HT-29 (cell line): ENCODE measurements around the gene MRPS30. TPM values are rescaled to one million over a fixed set of nuclear protein-coding genes. Genes with fewer than 3 reads are reported as not detected.
"Not testable (repeated sequence)": the region's sequence is repeated elsewhere in the genome, so short reads cannot be mapped to it uniquely, and the experiment has no call there.

Experiments used
- DNase-seq: peaks from one replicate; pipeline ENCODE4 v3.0.0-alpha.2; 2015; ENCODE audit warnings: low spot score
- total RNA-seq: library from RNA; depleted of rRNA; stranded (reverse); fragments of >200 nt; shearing (Covaris generic); gene quantifications from 2 replicates; pipeline ENCODE4 v1.2.3, GENCODE V29; 2014; rRNA removed

Gene MRPS30
- total RNA-seq = 161 and 168 TPM in 2 replicates

DNA sequence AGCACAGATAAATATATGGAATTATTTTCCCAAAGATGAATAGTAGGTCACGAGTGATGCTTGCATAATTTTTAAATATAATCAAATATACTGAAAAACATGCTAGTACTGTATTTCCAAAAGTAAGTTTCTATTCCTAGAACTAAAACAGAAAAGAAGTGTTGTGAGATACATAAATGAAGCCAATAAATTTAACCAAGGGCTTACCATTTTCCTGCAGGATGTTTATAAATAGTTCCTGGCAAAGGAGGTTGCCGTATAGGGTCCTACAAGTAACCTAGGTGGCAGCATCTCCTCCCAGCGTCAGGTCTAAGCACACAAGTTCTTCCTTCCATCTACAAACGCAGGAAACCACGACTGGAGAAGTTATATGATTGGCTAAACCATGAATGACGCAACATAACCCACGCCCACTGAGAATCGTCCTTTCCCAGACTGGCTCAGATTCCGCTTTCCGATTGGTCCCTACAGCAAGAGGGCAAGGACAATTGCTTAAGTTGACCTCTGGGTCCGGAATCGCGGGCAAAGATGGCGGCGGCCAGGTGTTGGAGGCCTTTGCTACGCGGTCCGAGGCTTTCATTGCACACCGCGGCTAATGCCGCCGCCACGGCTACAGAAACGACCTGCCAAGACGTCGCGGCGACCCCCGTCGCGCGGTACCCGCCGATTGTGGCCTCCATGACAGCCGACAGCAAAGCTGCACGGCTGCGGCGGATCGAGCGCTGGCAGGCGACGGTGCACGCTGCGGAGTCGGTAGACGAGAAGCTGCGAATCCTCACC is at the start of gene MRPS30:
Gene MRPS30, plus strand, starts transcription at position 513 of the 780 bp plus-strand sequence. Its CDS starts 16 bp downstream, at position 529.
- DNase-seq = peak; percentile 100

DNA sequence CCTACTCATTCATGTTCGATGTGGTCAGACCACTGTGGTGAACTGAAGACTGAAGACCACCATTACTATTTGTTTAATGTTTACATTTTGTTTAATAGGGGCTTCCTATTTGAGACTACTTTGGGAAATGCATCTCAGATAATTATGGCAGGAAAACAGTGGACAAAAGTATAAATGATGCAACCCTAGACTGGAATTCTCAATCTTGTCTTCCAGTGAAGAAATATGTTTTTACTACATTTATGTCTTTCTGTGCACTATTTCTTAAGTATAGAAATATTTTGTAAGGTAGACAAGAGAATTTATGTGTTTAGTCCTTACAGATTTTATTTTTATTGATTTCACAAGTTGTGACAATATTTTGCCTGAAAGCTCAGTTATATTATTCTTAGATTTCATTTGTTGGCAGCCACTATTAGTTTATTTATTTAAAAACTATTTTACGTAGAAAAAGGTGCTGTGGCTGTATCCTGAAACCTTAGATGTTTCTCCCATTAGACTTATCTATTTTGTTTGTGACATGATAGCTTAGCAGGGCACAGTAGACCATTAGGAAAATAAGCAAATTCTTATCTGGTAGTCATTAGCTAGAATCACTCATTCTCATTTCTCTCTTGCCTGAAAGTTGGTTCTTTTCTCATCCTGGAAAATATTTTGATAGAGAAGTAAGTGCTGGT is 39.4 kb upstream of the MRPS30 start:
- no peak for DNase-seq

DNA sequence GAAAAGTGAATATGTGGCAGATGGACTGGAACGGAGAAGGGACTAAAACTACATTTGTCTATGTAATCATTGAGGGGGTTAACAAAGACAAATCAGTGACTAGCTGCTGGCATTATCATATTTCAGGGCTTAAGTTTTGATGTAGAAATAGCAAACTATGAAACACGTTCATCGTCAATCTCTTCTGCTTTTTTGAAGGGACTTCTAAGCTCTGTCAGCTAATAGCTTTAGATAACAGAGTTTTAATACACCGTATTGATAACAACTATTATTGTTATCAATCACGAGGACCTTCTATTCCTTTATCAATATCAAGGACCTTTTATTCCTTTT is 38.9 kb upstream of the MRPS30 start:
- no peak for DNase-seq

DNA sequence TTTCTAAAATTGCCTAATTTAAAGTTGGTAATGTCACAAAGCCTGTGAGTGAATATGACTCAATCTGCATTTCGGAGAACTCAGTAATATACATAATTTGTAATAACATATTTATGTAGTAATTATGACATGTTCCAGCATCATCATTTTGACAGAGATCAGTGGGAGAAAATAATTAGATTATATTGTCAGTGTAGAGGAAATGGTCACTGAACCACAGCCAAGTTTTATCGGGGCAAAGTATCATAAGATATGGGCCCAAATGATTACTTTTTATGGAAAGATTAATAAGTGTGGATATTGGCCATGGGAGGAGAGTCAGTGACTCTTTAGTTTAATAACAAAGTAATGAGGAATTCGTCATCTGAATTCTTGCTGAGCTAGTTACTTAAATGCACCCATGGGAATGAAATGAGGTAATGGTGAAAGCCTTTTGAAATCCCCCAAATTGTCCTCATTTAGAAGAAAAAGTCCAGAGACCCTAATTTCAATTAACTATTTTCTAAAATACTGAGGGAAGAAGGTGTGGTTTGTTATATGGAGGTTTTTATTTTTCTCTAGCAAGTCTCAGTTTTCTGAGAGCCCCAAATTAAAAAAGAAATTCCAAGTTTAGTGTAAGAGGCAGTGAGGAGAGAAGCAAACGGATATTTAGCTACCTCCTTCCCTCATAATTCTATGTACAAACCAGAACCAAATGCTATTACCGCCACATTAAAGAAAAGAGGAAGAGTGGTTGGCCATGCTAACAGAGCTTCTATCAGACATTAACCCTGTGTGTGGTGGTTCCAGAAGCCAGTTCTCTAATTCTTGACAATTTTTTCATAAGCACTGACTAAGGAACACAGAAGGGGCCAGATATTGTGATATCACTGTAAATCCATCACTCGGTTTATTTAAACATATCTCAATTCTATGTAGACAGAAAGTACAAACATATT is 37.7 kb upstream of the MRPS30 start:
- DNase-seq = no peak

DNA sequence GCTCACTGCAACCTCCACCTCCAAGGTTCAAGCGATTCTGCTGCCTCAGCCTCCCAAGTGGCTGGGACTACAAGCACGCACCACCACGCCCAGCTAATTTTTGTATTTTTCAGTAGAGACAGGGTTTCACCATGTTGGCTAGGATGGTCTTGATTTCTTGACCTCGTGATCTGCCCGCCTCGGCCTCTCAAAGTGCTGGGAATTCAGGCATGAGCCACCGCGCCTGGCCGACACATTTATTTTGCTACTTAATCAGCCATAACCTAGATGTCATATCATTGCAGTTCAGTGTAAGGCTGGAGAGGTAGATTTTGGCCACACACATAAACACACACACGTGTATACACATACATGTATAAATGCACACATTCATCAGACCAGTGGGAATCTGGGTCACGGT is 36.4 kb upstream of the MRPS30 start:
- DNase-seq = not testable (repeated sequence)

DNA sequence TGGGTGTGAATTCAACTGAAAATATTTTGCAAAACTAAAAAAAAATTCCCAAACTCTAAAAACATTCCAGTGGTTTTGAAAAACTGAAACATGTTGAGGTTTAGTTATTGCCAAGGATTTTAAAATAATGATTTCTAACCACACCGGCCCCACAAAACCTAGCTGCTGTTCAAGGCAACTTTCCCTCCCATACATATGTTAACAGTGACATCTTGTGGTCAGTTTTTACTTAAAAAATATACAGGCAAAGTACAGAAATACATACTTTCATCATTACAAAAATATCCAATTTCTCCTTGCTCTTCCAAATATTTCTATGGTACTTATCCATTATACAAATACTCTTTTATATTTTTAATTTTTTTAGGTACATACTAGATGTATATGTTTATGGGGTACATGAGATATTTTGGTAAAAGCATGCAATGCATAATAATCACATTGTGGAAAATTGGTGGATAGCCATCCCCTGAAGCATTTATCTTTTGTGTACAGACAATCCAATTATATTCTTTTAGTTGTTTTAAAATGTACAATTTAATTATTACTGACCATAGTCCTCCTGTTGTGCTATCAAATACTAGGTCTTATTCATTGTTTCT is 34.4 kb upstream of the MRPS30 start:
- peak; percentile 60 for DNase-seq

DNA sequence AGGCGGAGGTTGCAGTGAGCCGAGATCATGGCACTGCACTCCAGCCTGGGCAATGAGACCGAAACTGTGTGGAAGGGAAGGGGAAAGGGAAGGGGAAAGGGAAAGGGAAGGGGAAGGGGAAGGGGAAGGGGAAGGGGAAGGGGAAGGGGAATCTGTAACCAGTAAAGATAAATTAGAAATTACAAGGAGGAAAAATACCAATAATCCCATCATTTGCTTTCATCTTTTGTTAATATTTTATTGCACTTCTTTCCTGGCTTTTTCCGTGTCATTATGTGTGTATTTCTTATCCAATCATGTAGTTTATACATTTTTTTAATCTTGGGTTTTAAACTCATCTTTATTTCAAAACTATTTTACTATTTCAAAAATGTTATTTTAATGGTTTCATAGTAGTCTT is 29.6 kb upstream of the MRPS30 start:
- DNase-seq = no peak

DNA sequence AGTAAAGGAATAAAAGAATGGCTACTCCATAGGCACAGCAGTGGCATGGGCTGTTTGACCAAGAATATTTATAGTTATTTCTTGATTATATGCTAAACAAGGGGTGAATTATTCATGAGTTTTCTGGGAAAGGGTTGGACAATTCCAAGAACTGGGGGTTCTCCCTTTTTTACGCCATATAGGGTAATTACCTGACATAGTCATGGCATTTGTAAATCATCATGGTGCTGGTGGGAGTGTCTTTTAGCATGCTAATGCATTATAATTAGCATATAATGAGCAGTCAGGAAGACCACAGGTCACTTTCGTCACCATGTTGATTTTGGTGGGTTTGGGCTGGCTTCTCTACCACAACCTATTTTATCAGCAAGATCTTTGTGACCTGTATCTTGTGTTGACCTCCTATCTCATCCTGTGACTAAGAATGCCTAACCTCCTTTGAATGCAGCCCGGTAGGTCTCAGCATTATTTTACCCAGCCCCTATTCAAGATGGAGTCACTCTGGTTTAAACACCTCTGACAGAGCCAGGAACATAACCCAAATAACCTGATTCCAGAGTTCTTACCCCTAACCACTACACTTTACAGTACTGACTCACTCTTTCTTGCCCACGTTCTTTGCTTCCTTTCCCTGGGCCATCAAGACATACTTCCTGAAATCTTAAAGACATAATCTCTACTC is 25.0 kb upstream of the MRPS30 start:
- DNase-seq = no peak

DNA sequence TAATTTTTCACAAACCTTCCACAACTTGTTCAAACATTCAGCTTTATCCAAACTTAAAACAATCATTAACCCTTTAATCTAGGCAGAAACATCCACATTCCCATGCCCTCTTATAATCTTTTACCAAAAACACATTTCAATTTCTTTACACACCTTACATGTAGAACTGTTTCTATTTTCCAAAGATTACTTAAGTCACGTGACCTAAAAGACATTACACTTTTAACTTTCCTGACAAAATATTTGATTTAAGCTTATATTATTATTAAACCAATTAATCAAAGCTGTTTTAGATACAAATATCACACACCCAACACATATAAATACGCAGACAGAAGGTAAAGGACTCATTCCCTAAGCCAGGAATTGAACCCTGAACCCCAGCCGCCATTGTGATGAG is 21.0 kb upstream of the MRPS30 start:
- DNase-seq = no peak

DNA sequence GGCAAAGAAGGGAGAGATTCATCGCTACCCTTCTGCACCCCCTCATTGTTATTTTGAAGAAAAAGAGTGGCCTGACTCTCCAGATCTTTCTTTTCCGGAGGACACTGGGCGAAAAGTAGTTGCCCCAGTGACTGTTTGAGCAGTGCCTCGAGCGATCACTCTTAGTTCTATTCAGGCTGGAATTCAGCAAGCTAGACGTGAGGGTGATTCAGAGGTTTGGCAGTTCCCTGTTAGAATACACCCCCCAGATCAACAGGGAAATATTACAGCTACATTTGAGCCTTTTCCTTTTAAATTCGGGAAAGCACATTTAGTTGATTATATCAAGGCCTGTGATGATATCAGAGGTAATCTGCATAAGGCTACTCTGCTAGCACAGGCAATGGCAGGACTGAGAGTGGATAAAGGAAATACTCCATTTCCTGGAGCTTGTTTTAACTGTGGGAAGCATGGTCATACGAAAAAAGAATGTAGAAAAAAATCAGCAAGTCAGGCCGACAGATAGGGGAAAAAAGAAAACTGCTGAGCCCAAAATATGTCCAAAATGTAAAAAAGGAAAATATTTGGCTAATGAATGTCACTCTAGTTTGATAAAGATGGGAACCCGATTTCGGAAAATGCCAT is 19.3 kb upstream of the MRPS30 start:
- DNase-seq = not testable (repeated sequence)

DNA sequence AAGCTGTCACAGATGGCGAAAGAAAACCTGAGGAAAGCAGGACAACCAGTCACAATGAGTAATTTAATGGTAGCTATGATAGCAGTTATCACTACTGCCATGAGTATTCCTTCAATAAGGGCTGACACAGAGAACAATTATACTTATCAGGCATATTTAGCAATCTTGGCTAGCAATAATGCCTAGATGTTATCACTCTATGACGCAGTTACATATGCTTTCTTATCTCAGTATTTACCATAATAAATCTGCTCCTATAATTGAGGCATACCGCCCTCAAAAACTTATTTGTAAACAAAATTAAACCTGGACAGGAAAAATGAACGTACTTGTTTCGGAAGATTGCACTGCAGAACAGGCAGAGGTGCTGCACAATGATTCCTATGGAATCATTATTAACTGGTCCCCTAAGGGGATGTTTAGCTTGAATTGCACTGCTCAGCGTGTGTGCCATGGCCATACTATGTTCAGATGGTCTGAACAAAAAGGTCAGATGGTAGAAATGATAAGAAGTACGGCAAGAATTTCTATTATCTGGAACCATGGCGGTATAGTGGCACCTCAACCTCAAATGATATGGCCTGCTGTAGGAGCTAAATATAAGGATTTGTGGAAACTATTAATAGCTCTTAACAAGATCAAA is 16.6 kb upstream of the MRPS30 start:
- DNase-seq = not testable (repeated sequence)

DNA sequence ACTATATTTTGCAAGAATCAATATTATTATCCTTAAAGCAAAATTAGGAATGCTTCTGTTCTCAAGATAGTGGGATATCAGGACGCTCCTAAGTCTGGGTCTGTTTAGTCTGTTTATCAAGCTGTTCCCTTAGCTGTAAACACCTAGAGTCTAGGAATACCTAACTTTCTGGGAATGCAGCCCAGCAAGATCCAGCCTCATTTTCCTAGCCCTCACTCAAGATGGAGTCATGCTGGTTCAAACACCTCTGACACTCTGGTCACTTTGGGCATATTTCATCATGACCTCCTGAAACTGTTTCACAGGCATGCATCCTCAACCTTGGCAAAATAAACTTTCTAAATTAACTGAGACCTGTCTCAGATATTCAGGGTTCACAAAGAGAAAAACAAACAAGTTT is 14.4 kb upstream of the MRPS30 start:
- no peak for DNase-seq

DNA sequence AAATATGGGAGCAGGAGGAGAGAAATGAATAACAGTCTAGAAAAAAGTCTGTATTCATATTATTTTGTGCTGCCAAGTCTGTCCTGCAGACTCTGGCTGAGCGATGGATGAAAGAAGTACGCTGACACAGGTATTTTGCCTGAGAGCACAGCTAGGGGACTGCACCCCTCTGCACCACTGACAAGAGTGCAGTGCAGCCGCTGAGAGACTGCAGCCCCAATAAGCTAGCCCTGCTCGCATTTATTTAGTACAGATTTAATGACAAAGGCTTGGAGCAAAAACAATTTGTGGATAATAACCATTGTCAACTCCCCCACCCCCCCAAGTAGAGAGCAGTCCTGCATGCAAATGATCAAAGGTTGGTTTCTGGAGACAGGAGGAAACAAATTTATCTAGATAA is 13.3 kb upstream of the MRPS30 start:
- no peak for DNase-seq

DNA sequence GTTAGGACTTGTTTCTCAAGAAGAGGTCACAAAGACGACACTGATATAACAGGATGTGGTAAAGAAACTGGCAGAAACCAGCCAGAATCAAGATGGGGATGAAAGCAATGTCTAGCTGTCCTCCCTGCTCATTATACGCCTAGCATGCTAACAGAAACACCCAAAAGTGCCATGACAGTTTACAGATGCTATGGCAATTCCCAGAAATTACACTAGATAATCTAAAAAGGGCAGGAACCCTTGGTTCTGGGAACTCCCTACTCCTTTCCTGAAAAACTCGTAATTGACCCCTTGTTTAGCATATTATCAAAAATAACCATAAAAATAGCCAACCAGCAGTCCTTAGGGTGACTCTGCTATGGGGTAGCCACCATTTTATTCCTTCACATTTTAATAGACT is 10.9 kb upstream of the MRPS30 start:
- DNase-seq = no peak

DNA sequence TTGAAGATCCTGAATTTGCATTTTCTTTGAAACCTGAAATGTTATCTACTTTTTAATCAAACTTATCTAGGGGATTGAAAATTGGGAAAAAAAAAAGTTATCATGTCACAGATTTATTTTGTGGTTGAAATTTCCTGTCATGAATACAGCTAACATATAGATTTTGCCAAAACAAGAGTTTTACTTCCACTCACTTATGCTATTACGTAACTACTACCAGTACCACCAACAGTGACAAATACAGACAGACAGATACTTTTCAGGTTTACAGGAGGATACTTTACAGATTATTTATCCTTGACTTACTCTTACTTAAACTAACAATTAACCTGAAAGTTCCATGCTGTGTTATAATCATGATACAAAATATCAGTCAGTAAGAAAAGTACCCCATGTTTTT is 6.8 kb upstream of the MRPS30 start:
- no peak for DNase-seq

DNA sequence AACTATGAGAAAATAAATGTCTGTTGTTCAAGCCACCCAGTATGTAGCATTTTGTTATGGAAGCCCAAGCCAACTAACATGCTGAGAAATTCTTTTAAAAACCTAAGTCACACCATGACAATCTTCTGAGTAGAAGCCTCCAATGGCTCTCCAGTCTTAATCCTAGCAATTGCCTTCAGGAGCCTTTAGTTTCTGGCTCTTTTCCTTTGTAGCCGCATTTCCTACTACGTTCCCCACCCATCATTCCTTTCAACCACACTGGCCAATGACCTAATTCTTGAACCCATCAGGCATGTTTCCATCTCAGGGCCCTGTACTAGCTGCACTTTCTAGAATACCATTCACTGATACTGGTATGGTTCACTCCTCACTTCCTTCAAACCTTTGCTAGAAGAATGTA is 2.1 kb upstream of the MRPS30 start:
- DNase-seq = peak; percentile 59

DNA sequence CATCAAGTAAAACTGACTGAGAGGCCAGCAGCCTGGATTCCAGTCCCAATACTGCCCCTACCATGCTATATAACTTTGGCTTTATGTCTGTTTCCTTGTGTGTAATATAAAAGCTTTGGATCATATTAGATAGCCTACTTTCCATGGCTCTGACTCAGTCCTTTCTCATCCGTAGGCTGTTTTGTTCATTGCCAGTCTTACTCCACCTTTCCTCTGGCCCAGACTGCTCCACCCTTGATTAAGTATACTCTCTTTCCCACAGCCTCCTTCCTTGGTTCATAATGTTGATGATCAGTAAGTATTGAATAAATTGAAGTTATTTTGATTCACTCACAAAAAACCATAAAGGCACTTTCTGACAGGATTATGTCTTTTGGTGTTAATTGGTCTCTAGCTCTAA is 1.5 kb upstream of the MRPS30 start:
- DNase-seq = peak; percentile 84

DNA sequence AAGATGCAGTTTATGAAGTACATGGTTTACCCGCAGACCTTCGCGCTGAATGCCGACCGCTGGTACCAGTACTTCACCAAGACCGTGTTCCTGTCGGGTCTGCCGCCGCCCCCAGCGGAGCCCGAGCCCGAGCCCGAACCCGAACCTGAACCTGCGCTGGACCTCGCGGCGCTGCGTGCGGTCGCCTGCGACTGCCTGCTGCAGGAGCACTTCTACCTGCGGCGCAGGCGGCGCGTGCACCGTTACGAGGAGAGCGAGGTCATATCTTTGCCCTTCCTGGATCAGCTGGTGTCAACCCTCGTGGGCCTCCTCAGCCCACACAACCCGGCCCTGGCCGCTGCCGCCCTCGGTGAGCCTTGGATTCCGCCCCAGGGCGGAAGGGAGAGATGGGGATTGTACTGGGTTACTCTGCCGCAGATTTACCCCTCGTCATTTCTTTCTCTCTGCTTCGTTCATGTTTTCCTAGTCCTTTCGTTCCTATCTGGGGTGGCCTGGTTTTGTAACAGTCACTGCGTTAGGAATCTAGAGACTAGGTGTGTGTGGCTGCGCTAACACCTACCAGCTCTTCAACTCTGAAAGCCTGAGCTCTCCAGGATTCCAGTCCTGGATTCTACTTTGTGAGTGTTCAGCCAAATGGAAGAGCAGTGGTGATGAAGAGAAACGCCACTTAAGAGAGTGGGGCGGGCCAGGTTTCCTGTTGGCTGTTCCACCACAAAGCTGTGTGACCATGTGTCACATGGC is 638 bp downstream of the MRPS30 start:
- DNase-seq = peak; percentile 83

DNA sequence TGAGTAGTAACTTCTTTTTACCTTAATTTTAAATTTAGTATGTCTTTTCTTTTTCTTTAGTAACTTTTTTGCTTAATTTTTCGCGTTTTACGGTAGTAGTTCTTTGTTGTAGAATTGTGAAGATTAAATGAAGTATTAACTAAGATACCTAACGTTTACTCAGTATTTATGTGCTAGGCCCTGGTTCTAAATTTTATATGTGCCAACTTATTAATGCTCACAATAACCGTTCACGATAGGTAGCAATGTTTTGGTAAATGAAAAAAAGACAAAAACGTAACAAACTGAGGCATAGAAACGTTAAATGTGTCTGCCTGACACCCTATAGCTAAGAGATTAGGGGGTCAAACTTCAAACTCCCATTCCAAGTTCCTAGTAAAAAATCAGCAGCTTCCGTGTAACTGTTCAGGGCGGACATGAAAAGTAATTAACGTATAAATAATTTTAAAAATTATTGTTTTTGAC is 1.2 kb downstream of the MRPS30 start:
- no peak for DNase-seq
